Panc1 (cell line): Measurements from ENCODE around the gene NR1H4.

ENCODE experiments used
- POLR2AphosphoS5 ChIP-seq: IDR thresholded peaks from 2 replicates; pipeline ENCODE4 v1.6.1; 2012; ENCODE audit warnings: mild to moderate bottlenecking, low read depth, low read length, moderate library complexity
- TF ChIP-seq, protein P1 (sequence below): fragments of 450-650 bp; IDR thresholded peaks from 2 replicates; pipeline ENCODE4 v1.5.1; 2017; ENCODE audit warnings: mild to moderate bottlenecking
- TF ChIP-seq, protein P2 (sequence below), 2 experiments: IDR thresholded peaks; 2 replicates each; pipeline ENCODE4 v1.6.1; 2011 to 2012; ENCODE audit warnings: low read depth in 2 of 2, control low read depth in 1 of 2, low read length in 1 of 2, mild to moderate bottlenecking in 1 of 2, moderate library complexity in 1 of 2; ENCODE audit not compliant: insufficient read depth in 1 of 2

- no peak for TF ChIP-seq POLR2AphosphoS5
- TF ChIP-seq, protein P1, sequence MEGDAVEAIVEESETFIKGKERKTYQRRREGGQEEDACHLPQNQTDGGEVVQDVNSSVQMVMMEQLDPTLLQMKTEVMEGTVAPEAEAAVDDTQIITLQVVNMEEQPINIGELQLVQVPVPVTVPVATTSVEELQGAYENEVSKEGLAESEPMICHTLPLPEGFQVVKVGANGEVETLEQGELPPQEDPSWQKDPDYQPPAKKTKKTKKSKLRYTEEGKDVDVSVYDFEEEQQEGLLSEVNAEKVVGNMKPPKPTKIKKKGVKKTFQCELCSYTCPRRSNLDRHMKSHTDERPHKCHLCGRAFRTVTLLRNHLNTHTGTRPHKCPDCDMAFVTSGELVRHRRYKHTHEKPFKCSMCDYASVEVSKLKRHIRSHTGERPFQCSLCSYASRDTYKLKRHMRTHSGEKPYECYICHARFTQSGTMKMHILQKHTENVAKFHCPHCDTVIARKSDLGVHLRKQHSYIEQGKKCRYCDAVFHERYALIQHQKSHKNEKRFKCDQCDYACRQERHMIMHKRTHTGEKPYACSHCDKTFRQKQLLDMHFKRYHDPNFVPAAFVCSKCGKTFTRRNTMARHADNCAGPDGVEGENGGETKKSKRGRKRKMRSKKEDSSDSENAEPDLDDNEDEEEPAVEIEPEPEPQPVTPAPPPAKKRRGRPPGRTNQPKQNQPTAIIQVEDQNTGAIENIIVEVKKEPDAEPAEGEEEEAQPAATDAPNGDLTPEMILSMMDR, result no peak
- TF ChIP-seq, protein P2, sequence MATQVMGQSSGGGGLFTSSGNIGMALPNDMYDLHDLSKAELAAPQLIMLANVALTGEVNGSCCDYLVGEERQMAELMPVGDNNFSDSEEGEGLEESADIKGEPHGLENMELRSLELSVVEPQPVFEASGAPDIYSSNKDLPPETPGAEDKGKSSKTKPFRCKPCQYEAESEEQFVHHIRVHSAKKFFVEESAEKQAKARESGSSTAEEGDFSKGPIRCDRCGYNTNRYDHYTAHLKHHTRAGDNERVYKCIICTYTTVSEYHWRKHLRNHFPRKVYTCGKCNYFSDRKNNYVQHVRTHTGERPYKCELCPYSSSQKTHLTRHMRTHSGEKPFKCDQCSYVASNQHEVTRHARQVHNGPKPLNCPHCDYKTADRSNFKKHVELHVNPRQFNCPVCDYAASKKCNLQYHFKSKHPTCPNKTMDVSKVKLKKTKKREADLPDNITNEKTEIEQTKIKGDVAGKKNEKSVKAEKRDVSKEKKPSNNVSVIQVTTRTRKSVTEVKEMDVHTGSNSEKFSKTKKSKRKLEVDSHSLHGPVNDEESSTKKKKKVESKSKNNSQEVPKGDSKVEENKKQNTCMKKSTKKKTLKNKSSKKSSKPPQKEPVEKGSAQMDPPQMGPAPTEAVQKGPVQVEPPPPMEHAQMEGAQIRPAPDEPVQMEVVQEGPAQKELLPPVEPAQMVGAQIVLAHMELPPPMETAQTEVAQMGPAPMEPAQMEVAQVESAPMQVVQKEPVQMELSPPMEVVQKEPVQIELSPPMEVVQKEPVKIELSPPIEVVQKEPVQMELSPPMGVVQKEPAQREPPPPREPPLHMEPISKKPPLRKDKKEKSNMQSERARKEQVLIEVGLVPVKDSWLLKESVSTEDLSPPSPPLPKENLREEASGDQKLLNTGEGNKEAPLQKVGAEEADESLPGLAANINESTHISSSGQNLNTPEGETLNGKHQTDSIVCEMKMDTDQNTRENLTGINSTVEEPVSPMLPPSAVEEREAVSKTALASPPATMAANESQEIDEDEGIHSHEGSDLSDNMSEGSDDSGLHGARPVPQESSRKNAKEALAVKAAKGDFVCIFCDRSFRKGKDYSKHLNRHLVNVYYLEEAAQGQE (IDR thresholded peaks at IDR 0.05; ENCODE audit: insufficient read depth in 1 of 2, low read depth in 2 of 2, low read length in 1 of 2), result no peak
Observed at GRCh38 chr12:100567945-100568344, 94.3 kb downstream of the NR1H4 start.
